GM19455 (cell line): Measurements from ENCODE around the gene FGFRL1.

Source experiments
- ATAC-seq: cut with Tn5 transposase; IDR thresholded peaks from one replicate; pipeline ENCODE4 v1.9.1; 2021; ENCODE audit not compliant: unreplicated experiment

Gene FGFRL1

GRCh38 chr4:1011022-1011665 is at the start of gene FGFRL1:
Gene FGFRL1, plus strand, starts transcription at chr4:1011626. Its CDS starts 860 bp downstream, at chr4:1012486.
- ATAC-seq, result no peak

- no peak for ATAC-seq
Measured at GRCh38 chr4:962231-963208, 48.9 kb upstream of the FGFRL1 start.

GRCh38 chr4:963276-964225 is 47.9 kb upstream of the FGFRL1 start:
- ATAC-seq, result no peak

DNA sequence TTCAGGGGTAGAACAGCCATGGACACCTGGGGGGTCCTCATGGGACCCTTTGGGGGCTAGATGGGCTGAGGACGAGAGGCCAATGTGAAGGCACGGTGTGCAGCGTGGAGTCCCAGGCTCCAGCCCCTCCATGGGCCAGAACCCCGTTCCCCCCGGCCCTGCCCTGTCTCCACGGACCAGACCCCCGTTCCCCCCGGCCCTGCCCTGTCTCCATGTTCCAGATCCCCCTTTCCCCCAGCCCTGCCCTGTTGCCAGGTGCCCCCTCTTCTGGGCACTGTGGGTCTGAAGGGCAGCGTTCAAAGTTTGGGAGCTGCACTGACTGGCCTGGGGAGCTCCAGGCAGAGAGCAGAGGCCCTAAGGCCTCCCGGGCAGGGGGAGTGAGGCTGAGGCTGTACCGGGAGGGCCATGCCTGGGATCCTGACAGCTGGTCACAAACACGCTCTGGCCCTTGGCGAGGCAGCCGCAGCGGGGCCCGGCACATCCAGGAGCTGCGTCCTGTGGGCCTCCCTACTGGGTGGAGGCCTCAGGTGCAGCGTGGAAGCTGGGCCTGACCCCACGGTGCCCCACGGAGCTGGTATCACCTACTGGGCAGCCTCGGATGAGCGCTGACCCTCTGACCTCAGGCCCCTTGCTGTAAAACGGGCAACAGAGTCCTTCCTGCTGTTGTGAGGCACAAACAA is 46.9 kb upstream of the FGFRL1 start:
- no peak for ATAC-seq

- no peak for ATAC-seq
Measured at GRCh38 chr4:965048-965765, 46.2 kb upstream of the FGFRL1 start.

GRCh38 chr4:965766-966134 is 45.7 kb upstream of the FGFRL1 start:
- no peak for ATAC-seq

DNA sequence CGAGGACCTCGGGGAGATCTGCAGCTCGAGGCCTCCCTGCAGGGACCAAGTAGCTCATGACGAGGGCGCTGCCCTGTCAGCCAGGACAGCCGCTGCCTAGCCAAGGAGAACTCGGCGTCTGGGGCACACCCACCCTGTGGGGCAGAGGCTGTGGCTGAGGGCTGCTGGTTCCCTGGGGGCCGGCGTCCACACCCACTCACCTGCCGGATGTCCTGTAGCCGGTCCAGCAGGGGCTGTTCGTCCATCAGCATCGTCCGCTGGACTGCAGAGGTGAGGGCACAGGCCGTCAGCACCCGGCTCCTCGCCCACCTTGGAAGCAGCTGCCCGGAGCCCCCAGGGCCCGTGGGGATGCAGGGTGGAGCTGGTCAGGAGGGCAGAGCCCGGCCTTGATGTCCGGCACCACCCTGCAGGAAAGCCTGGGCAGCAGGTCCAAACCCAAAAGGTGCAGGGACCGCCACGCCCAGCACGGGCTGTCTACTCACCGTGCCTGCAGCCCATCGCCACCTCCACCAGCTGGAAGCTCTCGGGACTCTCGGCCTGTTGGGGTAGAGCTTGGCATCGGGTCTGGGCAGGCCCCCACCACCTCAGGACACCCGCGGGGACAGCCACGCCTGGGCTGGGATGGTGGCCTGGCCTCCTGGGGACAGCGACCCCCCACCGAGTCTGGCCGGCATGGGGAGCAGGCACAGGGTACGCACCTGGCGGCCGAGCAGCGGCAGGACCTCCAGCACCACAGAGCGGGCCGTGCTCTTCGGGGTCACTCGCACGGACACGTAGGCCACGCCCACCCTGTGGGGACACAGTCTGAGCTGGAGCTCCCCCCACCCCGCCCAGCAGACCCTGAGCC is 44.9 kb upstream of the FGFRL1 start:
- no peak for ATAC-seq

DNA sequence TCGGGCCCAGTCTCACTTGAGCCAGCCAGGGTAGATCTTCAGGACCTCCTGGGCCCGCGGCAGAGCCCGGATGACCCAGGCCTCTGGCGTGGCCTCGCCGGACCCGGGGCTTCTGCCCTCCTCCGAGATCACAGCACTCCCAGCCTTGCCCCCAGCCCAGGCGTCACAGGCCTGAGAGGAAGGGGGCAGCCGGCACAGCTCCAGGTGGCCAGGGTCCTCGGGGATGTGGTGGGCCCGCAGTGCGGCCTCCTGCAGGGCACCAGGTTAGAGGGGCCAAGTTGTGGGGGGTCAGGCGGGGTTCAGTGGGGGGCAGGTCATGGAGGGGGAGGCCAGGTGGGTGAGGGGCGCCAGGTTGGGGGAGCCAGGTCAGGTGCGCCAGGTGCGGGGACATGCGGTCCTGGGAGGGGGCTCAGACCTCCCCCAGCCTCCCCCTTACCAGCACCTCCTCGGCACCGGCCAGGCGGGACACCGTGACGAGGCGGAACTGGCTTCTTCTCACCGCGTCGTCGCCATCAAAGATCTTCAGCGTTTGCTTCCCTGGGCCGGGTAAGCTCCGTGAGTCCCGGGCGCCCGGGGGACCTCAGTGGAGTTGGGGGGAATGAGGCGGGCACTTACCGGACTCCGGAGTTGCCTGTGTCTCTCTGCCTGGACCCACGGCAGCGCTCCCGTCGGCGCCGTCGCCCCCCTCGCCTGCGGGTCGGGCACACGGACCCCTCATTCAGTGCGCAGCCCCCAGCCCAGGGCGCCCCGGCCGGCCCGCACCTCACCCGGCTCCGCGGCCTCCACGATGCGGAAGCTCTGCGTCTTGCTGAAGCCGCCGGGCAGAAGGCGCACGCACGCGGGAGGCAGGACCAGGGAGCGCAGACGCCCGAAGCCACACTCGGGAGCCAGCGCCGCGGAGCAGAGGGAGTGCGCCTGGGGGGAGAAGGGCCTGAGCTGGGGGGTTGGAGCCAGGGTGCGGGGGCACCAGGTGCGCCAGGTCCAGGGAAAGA is 44.0 kb upstream of the FGFRL1 start:
- no peak for ATAC-seq

DNA sequence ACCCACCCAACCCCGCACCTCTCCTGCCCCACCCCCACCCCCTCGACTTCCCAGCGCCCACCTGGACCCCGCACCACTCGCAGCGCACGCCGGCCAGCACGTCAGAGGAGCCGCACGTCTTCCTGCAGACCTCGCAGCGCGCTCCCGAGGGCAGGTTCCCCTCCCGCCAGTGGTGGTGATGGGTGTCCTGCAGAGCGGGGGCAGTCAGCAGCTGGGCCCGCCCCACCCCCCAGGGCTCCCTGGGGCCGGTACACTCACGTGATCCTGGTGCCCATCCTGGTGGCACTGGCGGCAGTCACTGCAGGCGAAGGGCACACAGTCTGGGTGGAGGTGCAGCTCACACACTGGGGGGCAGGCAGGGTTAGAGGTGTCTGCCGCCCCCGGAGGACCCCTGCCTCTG is 43.2 kb upstream of the FGFRL1 start:
- ATAC-seq, result no peak

- ATAC-seq, result no peak
Measured at GRCh38 chr4:968621-969394, 42.6 kb upstream of the FGFRL1 start.

DNA sequence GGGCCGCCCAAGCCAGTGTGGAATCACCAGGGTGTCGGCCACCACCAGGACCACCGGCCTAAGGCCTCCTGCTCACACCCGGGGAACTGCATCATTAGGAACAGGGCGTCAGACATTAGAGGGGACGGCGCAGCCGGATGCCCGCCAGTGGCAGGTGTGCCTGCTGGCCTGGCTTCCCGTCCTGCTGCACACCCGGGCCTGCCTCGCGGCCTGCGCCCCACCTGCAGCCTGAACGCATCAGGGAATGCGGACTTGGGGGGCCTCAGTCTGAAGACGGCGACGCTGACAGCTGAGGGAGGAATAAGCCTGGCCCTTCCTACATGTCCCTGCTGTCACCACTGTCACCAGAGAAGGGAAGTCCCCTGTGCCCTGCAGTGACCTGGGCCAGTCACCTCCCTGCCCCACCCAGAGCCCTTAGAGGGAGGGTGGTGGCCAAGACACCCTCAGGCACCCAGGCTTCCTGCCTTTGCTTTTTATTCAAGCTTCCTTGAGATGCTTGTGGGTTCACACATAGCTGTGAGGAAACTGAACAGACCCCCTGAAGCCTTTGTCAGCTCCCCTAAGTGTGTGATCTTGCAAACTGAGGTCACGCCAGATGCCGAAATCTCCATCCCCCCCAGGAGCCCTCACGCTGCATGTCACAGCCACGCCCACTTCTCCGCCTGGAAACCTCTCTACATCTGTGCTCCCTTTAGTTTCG is 41.2 kb upstream of the FGFRL1 start:
- no peak for ATAC-seq

DNA sequence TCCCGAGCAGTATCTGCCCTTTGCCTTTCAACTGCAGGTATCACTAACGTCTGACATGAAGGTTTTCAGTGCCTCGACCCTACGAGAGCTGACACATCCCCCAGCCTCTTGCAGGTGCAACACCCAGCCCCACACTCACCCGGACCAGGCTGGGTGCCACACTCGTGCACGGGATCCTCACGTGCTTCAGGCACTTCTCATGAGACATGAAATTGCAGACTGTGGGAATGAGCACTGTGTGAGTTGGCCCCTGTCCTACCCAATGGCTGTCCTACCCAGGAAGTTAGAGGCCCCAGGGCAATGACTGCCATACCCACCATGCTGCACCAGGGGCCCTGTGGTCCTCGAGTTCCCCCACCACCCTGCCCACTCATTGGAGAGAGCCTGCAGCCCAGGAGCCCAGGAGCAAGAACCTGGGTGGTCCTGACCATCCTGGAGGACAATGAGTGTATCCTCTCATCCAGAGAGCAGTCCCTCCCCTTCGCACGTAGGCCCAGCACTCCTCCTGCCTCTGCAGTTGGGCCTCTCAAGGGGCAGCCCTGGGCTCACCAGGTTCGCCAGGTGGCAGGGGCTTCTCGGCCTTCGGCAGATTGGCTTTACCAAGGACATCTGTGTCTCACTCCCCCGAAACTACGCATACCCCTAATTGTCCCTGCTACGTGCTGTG is 40.4 kb upstream of the FGFRL1 start:
- no peak for ATAC-seq

- no peak for ATAC-seq
Measured at GRCh38 chr4:971666-972500, 39.5 kb upstream of the FGFRL1 start.

GRCh38 chr4:972651-973424 is 38.6 kb upstream of the FGFRL1 start:
- ATAC-seq, result peak; percentile 44
